ENCODE data around the gene NRP1. TPM values are rescaled to one million over a fixed set of nuclear protein-coding genes. Genes with fewer than 3 reads are reported as not detected.

The NRP1 gene
- total RNA-seq, 3 donors from 2014 or later, result 12.3 to 52.3 (median 33.2) TPM

GRCh38 chr10:33327751-33328150 lies 6.7 kb downstream of the NRP1 start:
- DNase-seq (no peak), ATAC-seq (no peak)
- no peak for TF ChIP-seq CTCF (IDR thresholded peaks at IDR 0.05)
- H3K36me3 ChIP-seq (ENCODE audit: low read depth), result no peaks in the 10 kb centered on the region
- no peak overlapping the region for H3K4me3 ChIP-seq
- no peaks in the 10 kb centered on the region for H3K4me1 ChIP-seq (ENCODE audit: low read depth)
- H3K9me3 ChIP-seq, result no peaks in the 10 kb centered on the region
- intact Hi-C loops (cut with DNase I, micrococcal nuclease), result no loop called here

DNA sequence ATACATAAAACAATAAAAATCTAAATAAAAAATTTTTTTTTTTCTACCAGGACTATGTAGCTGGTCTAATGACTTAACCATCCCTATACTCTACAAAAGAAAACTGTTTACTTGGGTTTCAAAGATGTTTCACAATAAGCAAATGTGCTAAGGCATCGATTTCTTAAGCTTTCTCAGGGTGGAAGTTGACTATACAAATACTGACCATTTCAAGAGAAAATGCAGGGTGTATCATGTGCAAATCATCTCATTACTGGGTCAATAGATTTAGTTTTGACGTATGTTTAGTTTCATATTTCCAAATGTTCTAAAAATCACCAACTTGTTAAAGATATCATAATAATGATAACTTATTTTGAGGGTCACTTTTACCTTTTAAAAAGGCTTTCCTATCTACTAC lies 7.5 kb downstream of the NRP1 start:
- intact Hi-C loops (cut with DNase I, micrococcal nuclease), result no loop called here
- no peak for ATAC-seq
- no peak for TF ChIP-seq CTCF (IDR thresholded peaks at IDR 0.05)
- Histone ChIP-seq H3K4me3 (no peak overlapping the region), H3K36me3 (ENCODE audit: low read depth) (no peaks in the 10 kb centered on the region), H3K9me3 (no peaks in the 10 kb centered on the region), H3K4me1 (ENCODE audit: low read depth) (no peaks in the 10 kb centered on the region)
- DNase-seq, result no peak

- Histone ChIP-seq H3K9me3 (no peaks in the 10 kb centered on the region), H3K4me3 (no peak overlapping the region), H3K36me3 (ENCODE audit: low read depth) (no peaks in the 10 kb centered on the region), H3K4me1 (ENCODE audit: low read depth) (no peaks in the 10 kb centered on the region)
- DNase-seq, result no peak
- no peak for TF ChIP-seq CTCF (IDR thresholded peaks at IDR 0.05)
- intact Hi-C loops (cut with DNase I, micrococcal nuclease), result no loop called here
- ATAC-seq, result no peak
Observed at GRCh38 chr10:33325929-33326328, 8.5 kb downstream of the NRP1 start.

- intact Hi-C loops (cut with DNase I, micrococcal nuclease), result no loop called here
- Histone ChIP-seq H3K4me1 (ENCODE audit: low read depth) (no peaks in the 10 kb centered on the region), H3K36me3 (ENCODE audit: low read depth) (no peaks in the 10 kb centered on the region), H3K9me3 (no peaks in the 10 kb centered on the region), H3K4me3 (no peak overlapping the region)
- no peak for DNase-seq
- no peak for ATAC-seq
- no peak for TF ChIP-seq CTCF (IDR thresholded peaks at IDR 0.05)
Observed at GRCh38 chr10:33323721-33324120, 10.7 kb downstream of the NRP1 start.

GRCh38 chr10:33321516-33321915 lies 13.0 kb downstream of the NRP1 start:
- intact Hi-C loops (cut with DNase I, micrococcal nuclease), result no loop called here
- H3K9me3 ChIP-seq, result no peaks in the 10 kb centered on the region
- no peak for DNase-seq
- no peaks in the 10 kb centered on the region for H3K36me3 ChIP-seq (ENCODE audit: low read depth)
- no peak for TF ChIP-seq CTCF (IDR thresholded peaks at IDR 0.05)
- ATAC-seq, result no peak
- H3K4me1 ChIP-seq (ENCODE audit: low read depth), result no peaks in the 10 kb centered on the region
- no peak overlapping the region for H3K4me3 ChIP-seq

DNA sequence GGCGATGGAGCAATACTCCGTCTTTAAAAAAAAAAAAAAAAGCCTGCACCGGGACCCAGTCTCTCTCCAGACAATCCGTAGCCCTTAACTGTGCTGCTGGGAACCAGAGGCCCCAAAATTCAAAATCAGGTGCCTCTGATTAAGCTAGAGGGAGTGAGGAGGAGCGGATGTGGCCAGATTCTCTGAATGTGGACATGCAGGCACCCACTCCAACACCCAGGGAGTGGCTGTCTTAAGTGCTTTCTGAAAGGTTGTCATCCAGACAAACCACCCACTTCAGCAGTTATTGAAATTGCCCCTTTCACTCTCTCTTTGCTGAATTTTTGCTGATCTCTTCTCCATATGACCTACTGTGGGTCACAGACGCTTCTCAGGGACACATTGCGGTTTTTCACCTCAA lies 14.2 kb downstream of the NRP1 start:
- no peak overlapping the region for H3K4me3 ChIP-seq
- TF ChIP-seq CTCF (IDR thresholded peaks at IDR 0.05), result no peak
- ATAC-seq (no peak), DNase-seq (no peak)
- no peaks in the 10 kb centered on the region for H3K9me3 ChIP-seq
- H3K4me1 ChIP-seq (ENCODE audit: low read depth), result no peaks in the 10 kb centered on the region
- intact Hi-C loops (cut with DNase I, micrococcal nuclease), result no loop called here
- no peaks in the 10 kb centered on the region for H3K36me3 ChIP-seq (ENCODE audit: low read depth)

Measured in mucosa of descending colon (tissue), 3 donors.